Jurkat, Clone E6-1 (cell line): Measurements from ENCODE around the gene ATP6V1G3. TPM values are rescaled to one million over a fixed set of nuclear protein-coding genes. Genes with fewer than 3 reads are reported as not detected.
A peak's percentile ranks its signal among the peaks of the same experiment; 100 is the strongest.
"Not testable (repeated sequence)": the region's sequence is repeated elsewhere in the genome, so short reads cannot be mapped to it uniquely, and the experiment has no call there.

Source experiments
- DNase-seq: peaks from one replicate; pipeline ENCODE4 v3.0.0-alpha.2; 2011; ENCODE audit warnings: low read depth, low spot score
- H3K4me3 ChIP-seq: 2 replicates; pipeline ENCODE4 v1.5.1; 2011; ENCODE audit warnings: mild to moderate bottlenecking, low read length, control low read depth, moderate library complexity
- polyA plus RNA-seq: library from polyadenylated mRNA; unstranded; fragments of >200 nt; gene quantifications from one replicate; pipeline ENCODE4 v1.2.1, GENCODE V29; 2012; ENCODE audit warnings: missing spikeins; ENCODE audit not compliant: insufficient read length, insufficient read depth

ATP6V1G3 gene, protein sequence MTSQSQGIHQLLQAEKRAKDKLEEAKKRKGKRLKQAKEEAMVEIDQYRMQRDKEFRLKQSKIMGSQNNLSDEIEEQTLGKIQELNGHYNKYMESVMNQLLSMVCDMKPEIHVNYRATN
- not detected for polyA plus RNA-seq

GRCh38 chr1:198540580-198540979 is at the start of gene ATP6V1G3:
TSS of gene ATP6V1G3 (minus strand) at chr1:198540680. CDS start at chr1:198540650, 30 bp downstream.
- no peak for DNase-seq
- H3K4me3 ChIP-seq, result no peak within 1 kb of the TSS

GRCh38 chr1:198588845-198589244 is 48.4 kb upstream of the ATP6V1G3 start:
- no peak for DNase-seq
- no peak overlapping the region for H3K4me3 ChIP-seq

DNA sequence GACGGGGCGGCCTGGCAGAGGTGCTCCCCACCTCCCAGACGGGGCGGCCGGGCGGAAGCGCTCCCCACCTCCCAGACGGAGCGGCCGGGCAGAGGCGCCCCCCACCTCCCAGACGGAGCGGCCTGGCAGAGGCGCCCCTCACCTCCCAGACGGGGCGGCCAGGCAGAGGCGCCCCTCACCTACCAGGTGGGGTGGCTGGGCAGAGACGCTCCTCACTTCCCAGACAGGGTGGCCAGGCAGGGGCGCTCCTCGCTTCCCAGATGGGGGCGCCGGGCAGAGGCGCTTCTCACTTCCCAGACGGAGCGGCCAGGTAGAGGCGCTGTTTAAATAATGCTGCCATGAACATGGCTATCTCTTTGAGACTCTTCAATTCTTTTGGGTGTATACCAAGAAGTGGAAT is 43.7 kb upstream of the ATP6V1G3 start:
- no peak overlapping the region for H3K4me3 ChIP-seq
- no peak for DNase-seq

GRCh38 chr1:198583209-198583802 is 42.8 kb upstream of the ATP6V1G3 start:
- not testable (repeated sequence) for DNase-seq, H3K4me3 ChIP-seq

DNA sequence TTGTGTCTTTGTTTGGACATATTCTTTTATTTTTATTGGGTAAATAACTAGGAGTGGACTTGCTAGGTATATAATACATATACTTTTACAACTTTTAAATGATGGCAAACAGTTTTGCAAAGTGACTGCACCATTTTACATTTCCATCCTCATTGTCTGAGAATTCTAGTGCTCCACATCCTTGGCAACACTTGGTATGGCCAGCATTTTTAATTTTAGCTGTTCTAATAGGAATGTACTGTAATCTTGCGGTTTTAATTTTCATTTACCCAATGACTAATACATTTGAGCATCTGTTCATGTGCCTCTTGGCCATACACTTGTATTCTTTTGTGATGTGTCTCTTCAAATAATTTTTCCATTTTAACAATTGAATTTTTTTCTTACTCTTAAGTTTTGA is 37.0 kb upstream of the ATP6V1G3 start:
- DNase-seq, result no peak
- H3K4me3 ChIP-seq, result no peak overlapping the region

DNA sequence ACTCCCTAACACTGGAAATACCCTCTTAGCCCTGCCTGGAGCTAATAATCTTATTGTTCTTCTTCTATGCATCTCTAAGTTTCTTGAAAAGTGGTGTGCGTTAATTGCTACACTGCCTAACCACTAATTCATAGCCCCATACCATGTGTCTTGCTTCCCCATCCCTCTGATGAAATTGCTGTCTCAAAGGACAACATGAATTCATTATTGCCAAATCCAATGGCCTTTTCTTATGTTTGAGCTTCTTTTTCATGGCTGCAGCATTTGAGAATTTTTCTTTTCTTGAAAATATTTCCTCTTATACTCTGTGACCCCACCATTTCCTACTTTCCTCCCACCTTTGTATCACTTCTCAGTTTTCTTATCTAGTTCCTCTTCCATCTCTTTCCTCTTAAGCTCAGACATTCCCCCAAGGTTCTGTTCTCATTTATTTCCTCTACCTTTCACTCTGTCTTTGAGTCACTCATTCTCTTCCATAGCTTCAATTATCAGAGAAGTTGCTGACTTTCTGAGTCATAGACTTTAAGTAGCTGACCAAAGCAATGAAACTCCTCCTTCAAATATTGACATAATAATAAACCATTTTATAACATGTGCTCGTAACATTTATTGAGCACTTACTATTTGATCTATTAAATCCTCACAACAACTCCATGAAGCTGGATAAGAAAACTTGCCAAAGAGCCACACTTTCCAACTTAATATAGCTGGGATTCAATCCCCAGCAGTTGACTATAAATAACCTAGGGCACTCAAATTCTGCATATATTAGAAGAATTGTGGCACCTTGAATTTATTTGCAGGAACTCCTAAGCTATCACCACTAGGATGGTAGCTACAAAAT is 35.5 kb upstream of the ATP6V1G3 start:
- H3K4me3 ChIP-seq, result no peak overlapping the region
- DNase-seq, result no peak

DNA sequence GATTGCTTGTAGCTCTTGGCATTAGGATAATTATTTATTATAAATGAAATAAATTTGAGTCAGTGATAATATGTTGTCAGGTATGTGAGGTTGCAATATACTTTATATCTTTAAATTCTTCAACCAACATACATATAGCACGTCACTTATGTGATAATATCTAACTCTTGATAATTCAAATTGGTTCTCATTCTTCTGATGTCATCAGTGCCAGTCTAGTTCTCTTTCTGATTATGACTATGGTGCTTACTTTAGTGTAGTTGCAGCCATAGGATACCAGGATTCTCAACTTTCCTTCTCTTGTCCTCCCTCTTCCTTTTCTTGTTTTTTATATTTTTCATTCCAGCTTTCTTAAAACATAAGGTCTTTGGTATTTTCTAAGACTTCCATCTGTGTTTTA is 34.8 kb upstream of the ATP6V1G3 start:
- H3K4me3 ChIP-seq, result no peak overlapping the region
- DNase-seq, result no peak

GRCh38 chr1:198574325-198574724 is 33.8 kb upstream of the ATP6V1G3 start:
- no peak overlapping the region for H3K4me3 ChIP-seq
- DNase-seq, result no peak

DNA sequence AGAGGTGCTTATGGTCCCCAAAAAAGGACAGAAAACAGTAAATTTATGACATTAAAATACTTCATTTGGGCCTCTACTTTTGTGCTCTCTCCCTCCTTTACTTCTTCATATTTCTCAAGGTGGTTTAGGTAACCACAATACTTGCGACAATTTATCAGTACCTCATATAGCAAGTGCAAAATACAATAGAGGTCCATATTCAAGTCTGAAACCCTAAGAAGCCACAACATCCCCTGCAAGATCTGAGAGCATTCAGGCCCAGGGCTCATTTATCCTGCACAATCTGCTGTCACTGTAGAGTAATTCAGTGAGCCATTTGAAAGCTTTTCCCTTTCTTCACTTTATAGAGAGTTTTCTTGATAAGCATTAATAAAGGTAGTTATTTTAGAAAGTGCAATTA is 24.2 kb upstream of the ATP6V1G3 start:
- peak; percentile 46 for DNase-seq

GRCh38 chr1:198564157-198564556 is 23.7 kb upstream of the ATP6V1G3 start:
- no peak for DNase-seq
- no peak overlapping the region for H3K4me3 ChIP-seq

More for the DNA sequence above, 24.2 kb upstream of the ATP6V1G3 start:
- H3K4me3 ChIP-seq, result no peak overlapping the region

- no peak for DNase-seq
- H3K4me3 ChIP-seq, result no peak overlapping the region
These were observed 23.1 kb upstream of the ATP6V1G3 start for GRCh38 chr1:198563583-198563982.

DNA sequence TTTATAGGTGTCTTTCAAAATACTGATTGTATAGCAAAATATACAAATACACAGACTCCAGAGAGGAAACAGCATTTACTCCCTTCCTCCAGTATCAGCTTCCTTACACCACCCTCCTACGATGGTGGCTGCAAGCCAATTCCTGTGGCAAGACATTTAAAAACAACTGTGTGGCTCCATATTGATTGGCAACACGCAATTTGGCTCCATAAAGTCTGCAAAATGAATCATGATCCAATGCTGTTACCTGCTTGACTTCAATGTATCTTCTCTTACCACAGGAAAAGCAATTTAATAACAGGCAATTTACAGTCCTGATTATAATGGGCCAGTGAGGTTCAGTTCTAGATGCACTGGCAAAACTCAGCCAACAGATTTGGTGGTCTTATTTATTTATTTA is 19.7 kb upstream of the ATP6V1G3 start:
- H3K4me3 ChIP-seq, result no peak overlapping the region
- DNase-seq, result no peak

GRCh38 chr1:198559362-198559761 is 18.9 kb upstream of the ATP6V1G3 start:
- no peak overlapping the region for H3K4me3 ChIP-seq
- no peak for DNase-seq

DNA sequence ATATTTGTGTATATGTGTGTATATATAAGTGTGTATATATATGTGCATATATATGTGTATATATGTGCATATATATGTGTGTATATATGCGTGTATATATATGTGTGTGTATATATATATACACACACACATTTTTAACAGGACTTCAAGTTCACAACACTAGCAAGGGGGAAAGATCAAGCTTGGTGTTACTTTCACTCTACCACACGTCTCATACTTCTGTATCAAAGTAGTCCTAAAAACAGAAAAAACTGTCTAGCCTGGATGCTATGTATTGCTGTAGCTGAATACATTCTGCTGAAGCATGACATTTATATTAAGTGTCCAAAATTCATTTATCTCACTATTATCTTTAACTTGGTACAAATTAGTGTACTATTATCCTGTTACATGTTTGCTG is 17.9 kb upstream of the ATP6V1G3 start:
- DNase-seq, result no peak

GRCh38 chr1:198556971-198557370 is 16.5 kb upstream of the ATP6V1G3 start:
- DNase-seq, result peak; percentile 88
- H3K4me3 ChIP-seq, result no peak overlapping the region

More for the DNA sequence above, 17.9 kb upstream of the ATP6V1G3 start:
- no peak overlapping the region for H3K4me3 ChIP-seq

GRCh38 chr1:198552668-198553416 is 12.4 kb upstream of the ATP6V1G3 start:
- H3K4me3 ChIP-seq, result no peak overlapping the region
- no peak for DNase-seq

- DNase-seq, result no peak
- H3K4me3 ChIP-seq, result no peak overlapping the region
These were observed 10.6 kb upstream of the ATP6V1G3 start for GRCh38 chr1:198550941-198551524.

- no peak for DNase-seq
These were observed 9.4 kb upstream of the ATP6V1G3 start for GRCh38 chr1:198549866-198550265.

GRCh38 chr1:198548890-198549289 is 8.4 kb upstream of the ATP6V1G3 start:
- no peak overlapping the region for H3K4me3 ChIP-seq
- DNase-seq, result no peak

More at GRCh38 chr1:198549866-198550265, 9.4 kb upstream of the ATP6V1G3 start:
- H3K4me3 ChIP-seq, result no peak overlapping the region
